Natural killer cell (primary cell): Measurements from ENCODE around the gene SPSB3. TPM values are rescaled to one million over a fixed set of nuclear protein-coding genes. Genes with fewer than 3 reads are reported as not detected.

Experiments
- ATAC-seq, 3 donors: fragments of 150-1000 bp in 2 of 3; fragments of 200-7000 bp in 1 of 3; cut with Tn5 transposase; 1 replicate in 1 of 3; 2 replicates in 2 of 3; pipeline ENCODE4 v1.10.0; 2021; ENCODE audit warnings: mild to moderate bottlenecking in 2 of 3, moderate library complexity in 2 of 3
- DNase-seq, 2 donors: peaks; one replicate each; pipeline versions ENCODE4 v3.0.0 to v3.0.0-alpha.2; 2013 to 2021; ENCODE audit warnings: mixed read lengths in 1 of 2
- H3K27ac ChIP-seq: one replicate; pipeline ENCODE4 v1.5.1; 2013; ENCODE audit warnings: mild to moderate bottlenecking, low read length
- H3K27me3 ChIP-seq: one replicate; pipeline ENCODE4 v1.6.1; 2013; ENCODE audit warnings: low read length; ENCODE audit not compliant: control insufficient read depth, insufficient read depth
- H3K36me3 ChIP-seq: one replicate; pipeline ENCODE4 v1.6.1; 2013; ENCODE audit warnings: low read length; ENCODE audit not compliant: control insufficient read depth, insufficient read depth
- H3K4me1 ChIP-seq: one replicate; pipeline ENCODE4 v1.6.1; 2013; ENCODE audit warnings: low read length; ENCODE audit not compliant: control insufficient read depth, insufficient read depth
- H3K4me3 ChIP-seq: one replicate; pipeline ENCODE4 v1.5.1; 2013; ENCODE audit warnings: low read length
- H3K9me3 ChIP-seq: one replicate; pipeline ENCODE4 v1.6.1; 2013; ENCODE audit warnings: low read length; ENCODE audit not compliant: control insufficient read depth, insufficient read depth
- H3K27ac Mint-ChIP-seq, 2 donors: one replicate each; pipeline ENCODE4 v1.8.0; 2022; ENCODE audit warnings: mild to moderate bottlenecking in 2 of 2, mixed read lengths in 2 of 2, moderate library complexity in 1 of 2
- H3K27me3 Mint-ChIP-seq, 2 donors: one replicate each; pipeline ENCODE4 v1.8.0; 2022; ENCODE audit warnings: low read depth in 2 of 2, mixed read lengths in 2 of 2
- H3K36me3 Mint-ChIP-seq: one replicate; pipeline ENCODE4 v1.8.0; 2022; ENCODE audit warnings: mixed read lengths
- H3K4me1 Mint-ChIP-seq, 2 donors: one replicate each; pipeline ENCODE4 v1.8.0; 2022; ENCODE audit warnings: mixed read lengths in 2 of 2
- H3K4me3 Mint-ChIP-seq: one replicate; pipeline ENCODE4 v1.8.0; 2022; ENCODE audit warnings: mild to moderate bottlenecking, moderate library complexity, mixed read lengths
- H3K9me3 Mint-ChIP-seq, 2 donors: one replicate each; pipeline ENCODE4 v1.8.0; 2022; ENCODE audit warnings: mixed read lengths in 2 of 2
- CTCF ChIP-seq: fragments of 200-600 bp; IDR thresholded peaks from one replicate; pipeline ENCODE4 v1.8.0; 2022; ENCODE audit warnings: antibody characterized with exemption
- WGBS: methylation state at CpG from one replicate; pipeline ENCODE4 v1.1.7; 2013; ENCODE audit warnings: missing lambda C conversion rate; ENCODE audit not compliant: insufficient coverage; 5-methylcytosine and 5-hydroxymethylcytosine counted together
- intact Hi-C: fragments of 100-400 bp; cut with micrococcal nuclease; formaldehyde crosslinking; loops from one replicate; pipeline ENCODE4 v1.14.2; 2022
- total RNA-seq, 4 donors: library from RNA; stranded (reverse); fragments of 120-200 nt in 1 of 4; gene quantifications; one replicate each; pipeline versions ENCODE4 v1.2.3 to v1.2.4, GENCODE V29; 2013 to 2022

The SPSB3 gene
- total RNA-seq, 3 donors from 2014 or later (not counting 1 experiment from before 2014, with no cell fraction given) = 100 to 122 (median 110) TPM

GRCh38 chr16:1743376-1744337 is 38.7 kb downstream of the SPSB3 start:
- intact Hi-C loops = no loop called here
- no peak overlapping the region for H3K27ac Mint-ChIP-seq
- Histone ChIP-seq H3K4me3 (no peak overlapping the region), H3K36me3 (peaks cover 48% of the 10 kb centered on the region), H3K27ac (no peak overlapping the region), H3K27me3 (no peaks in the 10 kb centered on the region), H3K4me1 (no peaks in the 10 kb centered on the region), H3K9me3 (no peaks in the 10 kb centered on the region)
- H3K4me1 Mint-ChIP-seq = peaks cover 7% of the 10 kb centered on the region in 2 donors
- H3K9me3 Mint-ChIP-seq = no peaks in the 10 kb centered on the region
- WGBS = 95% methylated on average over 32 of the region's 32 CpGs
- H3K27me3 Mint-ChIP-seq = no peaks in the 10 kb centered on the region
- peaks cover 5% of the 10 kb centered on the region for H3K36me3 Mint-ChIP-seq
- TF ChIP-seq CTCF = no peak
- DNase-seq (no peak), ATAC-seq (no peak)
- no peak overlapping the region for H3K4me3 Mint-ChIP-seq

GRCh38 chr16:1741553-1742165 is 40.7 kb downstream of the SPSB3 start:
- no peaks in the 10 kb centered on the region for H3K9me3 Mint-ChIP-seq
- no peaks in the 10 kb centered on the region for H3K27me3 Mint-ChIP-seq
- Histone ChIP-seq H3K27me3 (no peaks in the 10 kb centered on the region), H3K9me3 (no peaks in the 10 kb centered on the region), H3K4me3 (no peak overlapping the region), H3K27ac (no peak overlapping the region), H3K4me1 (no peaks in the 10 kb centered on the region), H3K36me3 (peaks cover 30% of the 10 kb centered on the region)
- DNase-seq (no peak), ATAC-seq (no peak)
- peaks cover 7% of the 10 kb centered on the region in 2 donors for H3K4me1 Mint-ChIP-seq
- 98% methylated on average over 19 of the region's 19 CpGs for whole genome bisulfite sequencing
- H3K36me3 Mint-ChIP-seq = peaks cover 5% of the 10 kb centered on the region
- H3K27ac Mint-ChIP-seq = peak overlapping the region in 1 of 2 donors; percentile 21
- no peak for TF ChIP-seq CTCF
- H3K4me3 Mint-ChIP-seq = no peak overlapping the region
- intact Hi-C loops = no loop called here

GRCh38 chr16:1740781-1741490 is 41.4 kb downstream of the SPSB3 start:
- H3K36me3 Mint-ChIP-seq = peaks cover 5% of the 10 kb centered on the region
- H3K9me3 Mint-ChIP-seq = no peaks in the 10 kb centered on the region
- intact Hi-C loops = no loop called here
- no peaks in the 10 kb centered on the region for H3K27me3 Mint-ChIP-seq
- no peak overlapping the region for H3K4me3 Mint-ChIP-seq
- TF ChIP-seq CTCF = no peak
- Histone ChIP-seq H3K4me3 (no peak overlapping the region), H3K4me1 (no peaks in the 10 kb centered on the region), H3K27me3 (no peaks in the 10 kb centered on the region), H3K9me3 (no peaks in the 10 kb centered on the region), H3K27ac (no peak overlapping the region), H3K36me3 (peaks cover 24% of the 10 kb centered on the region)
- H3K27ac Mint-ChIP-seq = no peak overlapping the region
- 96% methylated on average over 30 of the region's 30 CpGs for WGBS
- H3K4me1 Mint-ChIP-seq = peaks cover 7% of the 10 kb centered on the region in 2 donors
- ATAC-seq (no peak), DNase-seq (no peak)
